Neural cell (in vitro differentiated cells): ENCODE measurements around the gene FOXP4.

ENCODE experiments used
- EP300 ChIP-seq: fragments of 450-650 bp; conservative IDR thresholded peaks from 2 replicates; pipeline ENCODE4 v1.6.1; 2014; ENCODE audit warnings: antibody characterized with exemption, mild to moderate bottlenecking, moderate library complexity; ENCODE audit not compliant: poor library complexity, severe bottlenecking
- POLR2AphosphoS5 ChIP-seq: IDR thresholded peaks from 2 replicates; pipeline ENCODE4 v1.6.1; 2012
- TF ChIP-seq, protein P1 (sequence below): fragments of 450-650 bp; IDR thresholded peaks from 2 replicates; pipeline ENCODE4 v1.5.1; 2014; ENCODE audit warnings: antibody characterized with exemption, mild to moderate bottlenecking, moderate library complexity; ENCODE audit not compliant: poor library complexity, severe bottlenecking

DNA sequence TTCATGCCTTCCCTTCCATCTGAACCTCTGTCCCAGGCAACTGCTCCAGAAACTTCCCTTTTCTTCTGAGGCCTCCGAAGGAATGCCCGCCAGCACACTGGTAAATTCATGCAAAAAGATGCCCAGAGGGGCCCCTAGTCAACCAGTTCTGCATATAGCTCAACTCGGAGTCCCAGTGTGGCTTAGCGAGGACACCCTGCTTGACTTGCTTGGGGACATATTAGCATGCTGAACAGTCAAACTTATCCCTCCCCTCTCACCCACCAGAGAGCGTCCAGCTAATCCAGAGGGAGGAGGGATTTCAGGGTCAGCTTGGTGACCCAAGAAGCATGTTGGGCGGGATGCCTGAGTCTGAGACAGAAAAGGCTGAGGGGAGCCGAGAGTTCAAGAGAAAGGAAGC, 69.1 kb downstream of the FOXP4 start:
- TF ChIP-seq, protein P1, sequence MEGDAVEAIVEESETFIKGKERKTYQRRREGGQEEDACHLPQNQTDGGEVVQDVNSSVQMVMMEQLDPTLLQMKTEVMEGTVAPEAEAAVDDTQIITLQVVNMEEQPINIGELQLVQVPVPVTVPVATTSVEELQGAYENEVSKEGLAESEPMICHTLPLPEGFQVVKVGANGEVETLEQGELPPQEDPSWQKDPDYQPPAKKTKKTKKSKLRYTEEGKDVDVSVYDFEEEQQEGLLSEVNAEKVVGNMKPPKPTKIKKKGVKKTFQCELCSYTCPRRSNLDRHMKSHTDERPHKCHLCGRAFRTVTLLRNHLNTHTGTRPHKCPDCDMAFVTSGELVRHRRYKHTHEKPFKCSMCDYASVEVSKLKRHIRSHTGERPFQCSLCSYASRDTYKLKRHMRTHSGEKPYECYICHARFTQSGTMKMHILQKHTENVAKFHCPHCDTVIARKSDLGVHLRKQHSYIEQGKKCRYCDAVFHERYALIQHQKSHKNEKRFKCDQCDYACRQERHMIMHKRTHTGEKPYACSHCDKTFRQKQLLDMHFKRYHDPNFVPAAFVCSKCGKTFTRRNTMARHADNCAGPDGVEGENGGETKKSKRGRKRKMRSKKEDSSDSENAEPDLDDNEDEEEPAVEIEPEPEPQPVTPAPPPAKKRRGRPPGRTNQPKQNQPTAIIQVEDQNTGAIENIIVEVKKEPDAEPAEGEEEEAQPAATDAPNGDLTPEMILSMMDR: no peak
- TF ChIP-seq EP300 (no peak), POLR2AphosphoS5 (no peak)
